ENCODE measurements around the gene CMSS1. TPM values are rescaled to one million over a fixed set of nuclear protein-coding genes. Genes with fewer than 3 reads are reported as not detected.

Gene CMSS1
- total RNA-seq, 2 donors from 2014 or later: 88.5 to 101 TPM

GRCh38 chr3:99794485-99794884 lies 23.2 kb upstream of the CMSS1 start:
- Mint-ChIP-seq H3K4me1 (ENCODE audit: low read depth) (no peaks in the 10 kb centered on the region), H3K27ac (no peak overlapping the region), H3K4me3 (no peak overlapping the region), H3K9me3 (no peaks in the 10 kb centered on the region), H3K27me3 (ENCODE audit: low read depth) (no peaks in the 10 kb centered on the region), H3K36me3 (ENCODE audit: insufficient read depth in 2 of 2) (no peaks in the 10 kb centered on the region)
- no peak for DNase-seq
- ATAC-seq (replicated peaks in 1 of 2): no peak

GRCh38 chr3:99795573-99795972 lies 22.1 kb upstream of the CMSS1 start:
- Mint-ChIP-seq H3K27ac (no peak overlapping the region), H3K4me1 (ENCODE audit: low read depth) (no peaks in the 10 kb centered on the region), H3K4me3 (no peak overlapping the region), H3K36me3 (ENCODE audit: insufficient read depth in 2 of 2) (no peaks in the 10 kb centered on the region), H3K9me3 (no peaks in the 10 kb centered on the region), H3K27me3 (ENCODE audit: low read depth) (no peaks in the 10 kb centered on the region)
- no peak for DNase-seq
- ATAC-seq (replicated peaks in 1 of 2): no peak

- Mint-ChIP-seq H3K4me1 (ENCODE audit: low read depth) (no peaks in the 10 kb centered on the region), H3K4me3 (no peak overlapping the region), H3K36me3 (ENCODE audit: insufficient read depth in 2 of 2) (peaks cover 0 to 1% of the 10 kb centered on the region in 2 donors), H3K9me3 (peaks cover 3 to 5% of the 10 kb centered on the region in 2 donors), H3K27ac (no peak overlapping the region), H3K27me3 (ENCODE audit: low read depth) (no peaks in the 10 kb centered on the region)
- ATAC-seq (replicated peaks in 1 of 2) (no peak), DNase-seq (no peak)
Measured at GRCh38 chr3:99799422-99799821, 18.2 kb upstream of the CMSS1 start.

- H3K27me3 Mint-ChIP-seq (ENCODE audit: low read depth): no peaks in the 10 kb centered on the region
- ATAC-seq (replicated peaks in 1 of 2) (no peak), DNase-seq (no peak)
- peaks cover 5% of the 10 kb centered on the region for H3K4me1 Mint-ChIP-seq (ENCODE audit: low read depth)
- H3K4me3 Mint-ChIP-seq: no peak overlapping the region
- H3K36me3 Mint-ChIP-seq (ENCODE audit: insufficient read depth in 2 of 2): peaks cover 6 to 8% of the 10 kb centered on the region in 2 donors
- H3K27ac Mint-ChIP-seq: no peak overlapping the region
- H3K9me3 Mint-ChIP-seq: peaks cover 9 to 10% of the 10 kb centered on the region in 2 donors
Measured at GRCh38 chr3:99803297-99803696, 14.4 kb upstream of the CMSS1 start.

GRCh38 chr3:99805160-99805559 lies 12.5 kb upstream of the CMSS1 start:
- H3K27ac Mint-ChIP-seq: no peak overlapping the region
- H3K27me3 Mint-ChIP-seq (ENCODE audit: low read depth): no peaks in the 10 kb centered on the region

GRCh38 chr3:99808163-99808794 lies 9.4 kb upstream of the CMSS1 start:
- Mint-ChIP-seq H3K27me3 (ENCODE audit: low read depth) (no peaks in the 10 kb centered on the region), H3K36me3 (ENCODE audit: insufficient read depth in 2 of 2) (peaks cover 6 to 8% of the 10 kb centered on the region in 2 donors), H3K4me1 (ENCODE audit: low read depth) (peaks cover 6% of the 10 kb centered on the region), H3K9me3 (peaks cover 7 to 9% of the 10 kb centered on the region in 2 donors), H3K4me3 (no peak overlapping the region), H3K27ac (no peak overlapping the region)
- DNase-seq (peak; percentile 35 to 39), ATAC-seq (replicated peaks in 1 of 2) (no peak)

More at GRCh38 chr3:99805160-99805559, 12.5 kb upstream of the CMSS1 start:
- peaks cover 6% of the 10 kb centered on the region for H3K4me1 Mint-ChIP-seq (ENCODE audit: low read depth)
- no peak overlapping the region for H3K4me3 Mint-ChIP-seq
- H3K9me3 Mint-ChIP-seq: peaks cover 9 to 10% of the 10 kb centered on the region in 2 donors
- peaks cover 6 to 8% of the 10 kb centered on the region in 2 donors for H3K36me3 Mint-ChIP-seq (ENCODE audit: insufficient read depth in 2 of 2)
- no peak for DNase-seq
- ATAC-seq (replicated peaks in 1 of 2): no peak

GRCh38 chr3:99809565-99809964 lies 8.1 kb upstream of the CMSS1 start:
- no peaks in the 10 kb centered on the region for H3K27me3 Mint-ChIP-seq (ENCODE audit: low read depth)
- H3K9me3 Mint-ChIP-seq: peaks cover 5 to 6% of the 10 kb centered on the region in 2 donors
- H3K4me1 Mint-ChIP-seq (ENCODE audit: low read depth): peaks cover 6% of the 10 kb centered on the region
- DNase-seq (no peak), ATAC-seq (replicated peaks in 1 of 2) (no peak)
- no peak overlapping the region for H3K4me3 Mint-ChIP-seq
- H3K27ac Mint-ChIP-seq: no peak overlapping the region
- peaks cover 6% of the 10 kb centered on the region in 2 donors for H3K36me3 Mint-ChIP-seq (ENCODE audit: insufficient read depth in 2 of 2)

- DNase-seq (no peak), ATAC-seq (replicated peaks in 1 of 2) (no peak)
- Mint-ChIP-seq H3K4me1 (ENCODE audit: low read depth) (peaks cover 6% of the 10 kb centered on the region), H3K4me3 (no peak overlapping the region), H3K27ac (no peak overlapping the region), H3K9me3 (peaks cover 5% of the 10 kb centered on the region in 2 donors), H3K36me3 (ENCODE audit: insufficient read depth in 2 of 2) (peaks cover 5% of the 10 kb centered on the region in 2 donors), H3K27me3 (ENCODE audit: low read depth) (no peaks in the 10 kb centered on the region)
Measured at GRCh38 chr3:99810403-99810802, 7.3 kb upstream of the CMSS1 start.

GRCh38 chr3:99817047-99817436 lies 620 bp upstream of the CMSS1 start:
- DNase-seq: no peak
- H3K27me3 Mint-ChIP-seq (ENCODE audit: low read depth): no peaks in the 10 kb centered on the region

GRCh38 chr3:99818818-99819217 lies 1.2 kb downstream of the CMSS1 start:
- no peak for ATAC-seq (replicated peaks in 1 of 2)
- no peaks in the 10 kb centered on the region for H3K27me3 Mint-ChIP-seq (ENCODE audit: low read depth)
- H3K36me3 Mint-ChIP-seq (ENCODE audit: insufficient read depth in 2 of 2): peaks cover 0 to 3% of the 10 kb centered on the region in 2 donors

More at GRCh38 chr3:99817047-99817436, 620 bp upstream of the CMSS1 start:
- Mint-ChIP-seq H3K9me3 (no peaks in the 10 kb centered on the region), H3K36me3 (ENCODE audit: insufficient read depth in 2 of 2) (peaks cover 0 to 3% of the 10 kb centered on the region in 2 donors), H3K4me3 (peak overlapping the region; percentile 85 to 99), H3K4me1 (ENCODE audit: low read depth) (peaks cover 52% of the 10 kb centered on the region), H3K27ac (peak overlapping the region; percentile 99)
- no peak for ATAC-seq (replicated peaks in 1 of 2)

GRCh38 chr3:99823723-99824711 lies 6.4 kb downstream of the CMSS1 start:
- ATAC-seq (replicated peaks in 1 of 2): peak in 1 of 2 donors; percentile 51
- Mint-ChIP-seq H3K4me3 (peak overlapping the region in 1 of 2 donors; percentile 24), H3K27ac (no peak overlapping the region)

More at GRCh38 chr3:99818818-99819217, 1.2 kb downstream of the CMSS1 start:
- Mint-ChIP-seq H3K4me1 (ENCODE audit: low read depth) (peaks cover 61% of the 10 kb centered on the region), H3K9me3 (no peaks in the 10 kb centered on the region), H3K27ac (peak overlapping the region; percentile 99), H3K4me3 (peak overlapping the region; percentile 85 to 99)
- DNase-seq: no peak

GRCh38 chr3:99825004-99825640 lies 7.5 kb downstream of the CMSS1 start:
- Mint-ChIP-seq H3K9me3 (no peaks in the 10 kb centered on the region), H3K27ac (peak overlapping the region; percentile 9), H3K36me3 (ENCODE audit: insufficient read depth in 2 of 2) (peaks cover 0 to 3% of the 10 kb centered on the region in 2 donors), H3K4me3 (peak overlapping the region in 1 of 2 donors; percentile 40), H3K4me1 (ENCODE audit: low read depth) (peaks cover 49% of the 10 kb centered on the region), H3K27me3 (ENCODE audit: low read depth) (no peaks in the 10 kb centered on the region)
- ATAC-seq (replicated peaks in 1 of 2): peak; percentile 62 to 75
- DNase-seq: no peak

More at GRCh38 chr3:99823723-99824711, 6.4 kb downstream of the CMSS1 start:
- no peak for DNase-seq
- Mint-ChIP-seq H3K4me1 (ENCODE audit: low read depth) (peaks cover 56% of the 10 kb centered on the region), H3K27me3 (ENCODE audit: low read depth) (no peaks in the 10 kb centered on the region), H3K9me3 (no peaks in the 10 kb centered on the region), H3K36me3 (ENCODE audit: insufficient read depth in 2 of 2) (peaks cover 0 to 3% of the 10 kb centered on the region in 2 donors)

GRCh38 chr3:99829844-99830243 lies 12.2 kb downstream of the CMSS1 start:
- ATAC-seq (replicated peaks in 1 of 2): no peak
- H3K4me1 Mint-ChIP-seq (ENCODE audit: low read depth): peaks cover 15% of the 10 kb centered on the region

More at GRCh38 chr3:99829844-99830243, 12.2 kb downstream of the CMSS1 start:
- no peak for DNase-seq
- no peak overlapping the region for H3K27ac Mint-ChIP-seq
- H3K36me3 Mint-ChIP-seq (ENCODE audit: insufficient read depth in 2 of 2): no peaks in the 10 kb centered on the region
- H3K4me3 Mint-ChIP-seq: no peak overlapping the region
- no peaks in the 10 kb centered on the region for H3K9me3 Mint-ChIP-seq
- no peaks in the 10 kb centered on the region for H3K27me3 Mint-ChIP-seq (ENCODE audit: low read depth)
